Measurements from ENCODE around the gene LSM7.

The LSM7 gene

DNA sequence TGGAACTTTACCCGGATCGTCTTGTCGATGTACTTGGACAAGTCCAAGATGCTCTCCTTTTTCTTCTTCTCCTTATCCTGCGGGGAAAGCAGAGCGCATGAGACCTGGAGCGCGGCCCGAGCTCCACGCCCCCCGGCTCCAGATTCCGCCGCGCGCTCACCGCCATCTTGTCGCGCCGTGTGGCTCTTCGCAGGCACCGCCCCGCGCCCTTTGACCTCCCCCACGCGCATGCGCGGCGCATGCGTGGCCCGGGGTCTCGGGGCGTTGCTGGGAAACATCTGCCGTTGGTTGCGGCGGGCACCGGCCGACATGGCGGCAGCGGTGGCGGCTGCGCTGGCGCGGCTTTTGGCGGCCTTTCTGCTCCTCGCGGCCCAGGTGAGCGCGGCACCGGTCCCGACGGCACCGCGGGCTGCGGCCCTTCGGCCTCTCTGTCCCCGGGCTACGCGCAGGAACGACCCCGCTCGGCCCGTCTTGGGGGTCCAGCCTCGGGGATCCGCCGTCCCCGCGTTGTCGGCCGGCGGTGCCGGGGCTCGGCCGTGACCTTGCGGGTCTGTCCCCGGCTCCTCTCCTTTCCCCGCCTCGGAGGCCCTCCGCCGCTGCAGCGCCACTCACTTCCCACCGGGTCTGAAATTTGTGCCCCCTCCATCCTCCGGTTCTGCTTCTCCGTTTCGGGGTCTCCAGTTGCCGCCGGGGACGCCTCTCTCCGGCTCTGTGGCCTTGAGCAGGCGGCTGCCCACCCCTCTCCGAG is at the start of gene LSM7, which contains the start of gene SPPL2B:
TSS of gene LSM7 (minus strand) at position 186 of the 748 bp plus-strand sequence. CDS start at position 166, 20 bp downstream.
TSS of gene SPPL2B (plus strand) at position 284 of the 748 bp plus-strand sequence. CDS start at position 310, 26 bp downstream.
- peak; percentile 94 for DNase-seq

- no peak for DNase-seq
Observed at GRCh38 chr19:2376784-2377519, 48.6 kb upstream of the LSM7 start.

DNA sequence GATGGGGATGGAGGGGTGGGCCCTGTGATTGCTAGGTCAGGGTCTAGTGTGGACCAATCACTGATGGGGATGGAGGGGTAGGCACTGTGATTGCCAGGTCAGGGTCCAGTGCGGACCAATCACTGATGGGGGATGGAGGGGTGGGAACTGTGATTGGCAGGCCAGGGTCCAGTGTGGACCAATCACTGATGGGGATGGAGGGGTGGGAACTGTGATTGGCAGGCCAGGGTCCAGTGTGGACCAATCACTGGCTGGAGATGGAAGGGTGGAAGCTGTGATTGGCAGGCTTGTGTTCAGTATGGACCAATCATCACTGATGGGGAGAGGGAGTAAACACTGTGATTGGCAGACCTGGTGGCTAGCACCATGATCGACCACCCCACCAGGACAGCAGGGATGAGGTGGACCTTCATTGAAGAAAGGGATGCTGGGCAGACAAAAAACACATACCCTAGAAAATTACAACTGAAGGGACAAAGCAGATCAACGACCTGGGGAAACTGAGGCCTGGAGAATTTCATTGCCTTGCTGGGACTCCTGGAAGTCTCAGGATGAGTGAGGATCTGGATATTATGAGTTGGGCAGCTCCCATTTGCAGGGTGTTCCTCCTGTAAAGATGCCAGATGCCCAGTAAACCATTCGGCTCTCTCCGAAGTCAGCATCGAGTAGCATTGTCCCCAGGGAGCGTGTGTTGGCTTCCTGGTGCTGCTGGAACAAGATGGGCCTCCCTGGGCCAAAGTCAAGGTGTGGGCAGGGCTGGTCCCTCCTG is 47.2 kb upstream of the LSM7 start:
- no peak for DNase-seq

GRCh38 chr19:2374808-2375207 is 46.4 kb upstream of the LSM7 start:
- DNase-seq, result no peak

DNA sequence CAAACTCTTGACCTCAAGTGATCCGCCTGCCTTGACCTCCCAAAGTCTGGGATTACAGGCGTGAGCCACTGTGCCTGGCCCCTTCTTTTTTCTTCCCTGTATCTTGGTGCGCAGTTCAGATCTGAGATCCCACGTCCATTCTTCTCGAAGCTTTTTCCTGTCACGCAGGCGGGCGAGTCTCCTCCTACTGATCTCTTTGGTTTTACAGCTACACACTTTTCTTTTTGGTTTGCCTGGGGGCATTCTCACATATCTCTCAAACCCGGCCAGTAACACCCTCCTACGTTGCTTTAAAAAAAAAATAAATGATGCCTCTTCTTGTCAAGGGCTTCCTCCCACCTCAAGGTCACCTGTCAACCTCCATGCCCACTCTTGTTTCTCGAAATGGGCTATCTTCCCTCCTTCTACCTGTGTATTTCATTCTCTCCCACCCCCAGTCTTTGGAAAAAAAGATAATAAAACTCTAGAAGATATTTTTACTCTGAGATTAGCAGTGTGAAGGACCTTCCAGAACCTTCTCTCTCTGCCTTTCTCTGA is 43.8 kb upstream of the LSM7 start:
- no peak for DNase-seq

- DNase-seq, result no peak
Observed at GRCh38 chr19:2371656-2372055, 43.3 kb upstream of the LSM7 start.

GRCh38 chr19:2365201-2365970 is 37.0 kb upstream of the LSM7 start:
- DNase-seq, result no peak

DNA sequence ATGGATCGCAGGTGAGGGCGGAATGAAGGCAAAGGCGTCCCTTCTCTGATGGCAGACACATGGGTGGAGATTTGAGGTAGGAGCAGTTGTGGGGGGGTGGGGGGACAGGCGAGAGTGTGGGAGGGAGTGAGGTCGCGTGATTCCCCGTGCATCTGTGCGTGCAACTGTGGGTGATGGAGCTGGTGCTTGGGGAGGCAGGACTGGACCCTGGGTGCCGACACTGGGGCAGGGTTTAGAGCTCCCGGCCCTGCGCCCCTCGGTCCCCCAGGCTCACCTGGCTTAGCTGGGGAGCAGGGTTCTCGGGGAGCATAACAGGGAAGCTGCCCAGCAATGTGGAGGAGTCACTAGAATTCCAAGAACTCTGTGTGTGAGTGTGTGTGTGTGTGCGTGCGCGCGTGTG is 35.0 kb upstream of the LSM7 start:
- DNase-seq, result no peak

GRCh38 chr19:2362970-2363300 is 34.5 kb upstream of the LSM7 start:
- DNase-seq, result no peak

GRCh38 chr19:2362046-2362969 is 33.9 kb upstream of the LSM7 start:
- DNase-seq, result no peak

- DNase-seq, result no peak
Observed at GRCh38 chr19:2361246-2362045, 33.1 kb upstream of the LSM7 start.

GRCh38 chr19:2360833-2361232 is 32.4 kb upstream of the LSM7 start:
- no peak for DNase-seq

DNA sequence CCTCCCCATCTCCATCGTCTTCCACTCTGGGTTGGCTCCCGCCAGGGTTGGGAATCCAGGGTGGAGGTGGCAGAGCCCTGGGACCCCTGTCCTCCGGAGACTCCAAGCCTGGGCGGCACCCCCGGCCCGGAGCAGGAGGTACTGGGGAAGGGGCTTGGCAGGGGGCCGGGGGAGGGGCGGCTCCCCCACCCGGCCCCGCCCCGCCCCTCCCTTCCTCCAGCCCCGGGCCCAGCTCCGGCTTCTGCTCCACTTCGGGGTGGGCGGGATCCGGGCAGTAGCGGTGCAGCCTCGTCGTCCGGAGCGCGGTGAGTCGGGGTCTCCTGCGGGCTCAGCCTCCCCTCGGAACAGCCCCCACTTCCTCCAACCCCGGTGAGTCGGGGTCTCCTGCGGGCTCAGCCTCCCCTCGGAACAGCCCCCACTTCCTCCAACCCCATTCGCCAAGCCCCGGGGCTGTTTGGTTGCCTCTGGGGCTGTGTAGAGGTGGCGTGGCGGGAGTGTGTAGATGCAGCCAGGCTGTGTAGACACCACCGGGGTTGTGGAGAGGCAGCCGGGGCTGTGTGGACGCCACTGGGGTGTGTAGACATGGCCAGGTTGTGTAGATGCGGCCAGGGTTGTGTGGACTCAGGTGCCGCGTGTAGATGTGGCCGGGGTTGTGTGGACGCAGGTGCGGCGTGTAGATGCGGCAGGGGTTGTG is 31.8 kb upstream of the LSM7 start, which contains the start of gene TMPRSS9:
TSS of gene TMPRSS9 (plus strand) at position 274 of the 694 bp plus-strand sequence. CDS start 29,521 bp downstream, outside the sequence.
- no peak for DNase-seq

DNA sequence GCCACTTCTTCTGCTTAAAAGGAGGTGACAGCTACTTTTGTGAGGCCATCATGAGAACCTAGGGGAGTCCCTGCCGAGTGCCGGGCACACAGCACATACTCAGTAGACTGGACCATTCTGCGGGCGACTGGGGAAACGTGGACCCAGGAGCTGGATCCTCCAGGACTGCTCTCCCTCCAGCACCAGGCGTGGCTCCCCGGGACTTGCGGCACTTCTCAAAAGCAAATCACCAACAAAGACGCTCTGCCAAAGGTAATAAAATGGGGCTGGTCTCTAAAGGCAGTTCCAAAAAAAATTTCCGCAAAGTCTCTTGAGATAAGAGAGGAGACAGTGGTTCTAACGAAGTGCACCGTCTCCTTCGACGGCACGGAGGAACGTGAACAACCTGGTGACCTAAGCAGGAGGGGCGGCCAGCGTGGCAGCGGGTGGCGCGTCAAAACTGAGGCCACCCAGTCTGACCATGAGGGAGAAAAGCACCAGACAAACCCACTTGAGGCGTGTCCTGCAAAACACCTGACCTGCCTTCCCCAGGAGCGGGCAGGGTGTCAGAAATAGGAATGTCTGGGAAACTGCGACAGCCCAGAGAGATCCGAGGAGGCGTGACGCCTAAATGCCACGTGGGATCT is 30.3 kb upstream of the LSM7 start:
- DNase-seq, result no peak

GRCh38 chr19:2357279-2358206 is 29.2 kb upstream of the LSM7 start:
- no peak for DNase-seq

DNA sequence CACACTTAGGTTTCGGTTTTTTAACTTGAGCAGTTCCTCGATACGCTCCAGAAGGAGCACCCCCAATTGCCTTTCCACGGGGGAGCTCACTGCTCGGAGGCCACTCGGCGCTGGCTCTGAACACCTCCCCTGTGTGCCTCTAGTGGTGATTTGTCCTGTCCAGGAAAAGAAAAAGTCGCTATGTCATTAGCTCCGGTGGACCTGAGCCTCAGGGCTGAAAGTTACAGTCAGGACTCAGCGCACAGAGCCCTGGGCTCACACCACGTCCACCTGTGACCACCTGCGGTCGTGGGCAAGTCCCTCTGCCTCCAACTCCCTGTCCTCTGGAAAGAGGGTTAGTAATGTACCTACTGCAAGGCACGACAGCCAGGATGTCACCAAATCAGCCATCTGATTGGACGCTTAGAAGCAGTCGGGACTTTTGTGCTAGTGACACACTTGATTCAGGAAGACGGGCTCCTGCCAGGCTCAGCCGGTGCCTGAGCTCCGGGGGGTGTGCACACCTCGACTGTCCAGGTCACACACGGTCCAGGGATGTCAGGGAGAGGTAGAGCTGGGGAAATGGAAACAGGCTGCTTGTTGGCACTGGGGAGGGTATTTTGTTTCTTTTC is 27.8 kb upstream of the LSM7 start:
- DNase-seq, result no peak
